ENCODE data around the gene AK2.
"Not testable (repeated sequence)": the region's sequence is repeated elsewhere in the genome, so short reads cannot be mapped to it uniquely, and the experiment has no call there.

The AK2 gene

GRCh38 chr1:33036526-33037503 is at the start of gene AK2:
Gene AK2, minus strand, starts transcription at chr1:33036883. Its CDS starts 55 bp downstream, at chr1:33036828.
- DNase-seq: peak; percentile 72 to 88 (median 80)

GRCh38 chr1:33086384-33086850 is 49.7 kb upstream of the AK2 start:
- peak in 3 of 6 experiments; percentile 4 to 25 (median 10) for DNase-seq

GRCh38 chr1:33085332-33085731 is 48.6 kb upstream of the AK2 start:
- no peak for DNase-seq

- no peak for DNase-seq
These were observed 46.0 kb upstream of the AK2 start for GRCh38 chr1:33082575-33083108.

- DNase-seq: peak in 2 of 6 experiments; percentile 19 to 25
These were observed 45.0 kb upstream of the AK2 start for GRCh38 chr1:33081554-33082305.

GRCh38 chr1:33080885-33081553 is 44.3 kb upstream of the AK2 start, which contains the start of gene AZIN2:
Gene AZIN2, plus strand, starts transcription at chr1:33081153. Its CDS starts 1,097 bp downstream, at chr1:33082250.
- peak; percentile 92 to 98 (median 97) for DNase-seq

- DNase-seq: no peak
These were observed 43.7 kb upstream of the AK2 start for GRCh38 chr1:33080373-33080772.

GRCh38 chr1:33078030-33078591 is 41.4 kb upstream of the AK2 start:
- no peak for DNase-seq

GRCh38 chr1:33074193-33074945 is 37.7 kb upstream of the AK2 start:
- no peak for DNase-seq

- no peak for DNase-seq
These were observed 36.0 kb upstream of the AK2 start for GRCh38 chr1:33072707-33073106.

GRCh38 chr1:33070628-33071027 is 33.9 kb upstream of the AK2 start:
- no peak for DNase-seq

GRCh38 chr1:33068108-33068507 is 31.4 kb upstream of the AK2 start:
- not testable (repeated sequence) for DNase-seq

- DNase-seq: not testable (repeated sequence)
These were observed 29.8 kb upstream of the AK2 start for GRCh38 chr1:33066477-33066876.

GRCh38 chr1:33065301-33065700 is 28.6 kb upstream of the AK2 start:
- no peak for DNase-seq

- not testable (repeated sequence) for DNase-seq
These were observed 27.6 kb upstream of the AK2 start for GRCh38 chr1:33064284-33064683.

GRCh38 chr1:33061834-33062233 is 25.2 kb upstream of the AK2 start:
- DNase-seq: no peak

GRCh38 chr1:33060579-33061083 is 23.9 kb upstream of the AK2 start:
- no peak for DNase-seq

- DNase-seq: no peak
These were observed 20.4 kb upstream of the AK2 start for GRCh38 chr1:33057095-33057494.

- DNase-seq: no peak
These were observed 19.7 kb upstream of the AK2 start for GRCh38 chr1:33056426-33056825.

GRCh38 chr1:33055210-33056008 is 18.7 kb upstream of the AK2 start:
- DNase-seq: peak in 4 of 6 experiments; percentile 4 to 16 (median 10)

Data from stimulated activated naive CD4-positive, alpha-beta T cell (primary cell).